ENCODE data around the gene SPATA31C1. TPM values are rescaled to one million over a fixed set of nuclear protein-coding genes. Genes with fewer than 3 reads are reported as not detected.

Gene SPATA31C1
- total RNA-seq, 1 experiment from 2014 or later, result not detected

DNA sequence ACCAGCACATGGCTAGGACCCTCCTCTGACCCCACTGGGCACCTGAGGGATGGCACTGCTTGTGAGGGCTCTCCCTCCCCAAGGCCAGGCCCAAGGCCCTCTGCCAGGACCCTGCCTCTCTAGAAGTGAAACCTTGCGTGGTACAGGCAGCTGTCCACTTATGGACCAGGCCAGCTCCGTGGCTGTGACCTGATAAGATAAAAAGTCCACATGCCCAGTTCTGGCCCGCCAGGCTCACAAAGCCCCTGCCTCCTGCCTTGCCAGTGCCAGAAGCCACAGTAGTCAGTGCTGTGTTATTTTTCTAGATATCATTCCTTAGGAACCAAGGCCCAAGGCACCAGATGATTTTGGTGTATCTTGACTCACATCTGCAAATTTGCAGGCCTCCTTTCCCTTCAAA lies 49.1 kb upstream of the SPATA31C1 start:
- CTCF ChIA-PET, result no interaction called here
- no peak overlapping the region for H2AFZ ChIP-seq (ENCODE audit: low read depth, low read length, poor library complexity, severe bottlenecking)
- ATAC-seq, result no peak
- POLR2A ChIA-PET, result no interaction called here
- intact Hi-C loops (cut with micrococcal nuclease), result no loop called here
- no peaks in the 10 kb centered on the region for H3K9me2 ChIP-seq (ENCODE audit: insufficient read depth)
- TF ChIP-seq, protein P1, sequence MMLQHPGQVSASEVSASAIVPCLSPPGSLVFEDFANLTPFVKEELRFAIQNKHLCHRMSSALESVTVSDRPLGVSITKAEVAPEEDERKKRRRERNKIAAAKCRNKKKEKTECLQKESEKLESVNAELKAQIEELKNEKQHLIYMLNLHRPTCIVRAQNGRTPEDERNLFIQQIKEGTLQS (IDR thresholded peaks at IDR 0.05), result no peak
- no peak for TF ChIP-seq ELF1 (IDR thresholded peaks at IDR 0.05; ENCODE audit: borderline replicate concordance, low read depth)
- no peak for TF ChIP-seq POLR2A (IDR thresholded peaks at IDR 0.05; ENCODE audit: borderline replicate concordance, extremely low read depth, insufficient read depth, insufficient read length)
- TF ChIP-seq, protein P2, sequence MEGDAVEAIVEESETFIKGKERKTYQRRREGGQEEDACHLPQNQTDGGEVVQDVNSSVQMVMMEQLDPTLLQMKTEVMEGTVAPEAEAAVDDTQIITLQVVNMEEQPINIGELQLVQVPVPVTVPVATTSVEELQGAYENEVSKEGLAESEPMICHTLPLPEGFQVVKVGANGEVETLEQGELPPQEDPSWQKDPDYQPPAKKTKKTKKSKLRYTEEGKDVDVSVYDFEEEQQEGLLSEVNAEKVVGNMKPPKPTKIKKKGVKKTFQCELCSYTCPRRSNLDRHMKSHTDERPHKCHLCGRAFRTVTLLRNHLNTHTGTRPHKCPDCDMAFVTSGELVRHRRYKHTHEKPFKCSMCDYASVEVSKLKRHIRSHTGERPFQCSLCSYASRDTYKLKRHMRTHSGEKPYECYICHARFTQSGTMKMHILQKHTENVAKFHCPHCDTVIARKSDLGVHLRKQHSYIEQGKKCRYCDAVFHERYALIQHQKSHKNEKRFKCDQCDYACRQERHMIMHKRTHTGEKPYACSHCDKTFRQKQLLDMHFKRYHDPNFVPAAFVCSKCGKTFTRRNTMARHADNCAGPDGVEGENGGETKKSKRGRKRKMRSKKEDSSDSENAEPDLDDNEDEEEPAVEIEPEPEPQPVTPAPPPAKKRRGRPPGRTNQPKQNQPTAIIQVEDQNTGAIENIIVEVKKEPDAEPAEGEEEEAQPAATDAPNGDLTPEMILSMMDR (IDR thresholded peaks at IDR 0.05 in 2 of 3, conservative IDR thresholded peaks at IDR 0.05 in 1 of 3; ENCODE audit: borderline replicate concordance in 1 of 3, insufficient read depth in 1 of 3, low read depth in 2 of 3, low read length in 2 of 3), result no peak
- TF ChIP-seq RAD21 (IDR thresholded peaks at IDR 0.05; ENCODE audit: low read depth), result no peak
- TF ChIP-seq TCF7L2 (IDR thresholded peaks at IDR 0.05; ENCODE audit: borderline replicate concordance, extremely low read depth, insufficient read depth, insufficient read length), result no peak
- TF ChIP-seq CBX3 (IDR thresholded peaks at IDR 0.05; ENCODE audit: low read depth), result no peak
- TF ChIP-seq, protein P3, sequence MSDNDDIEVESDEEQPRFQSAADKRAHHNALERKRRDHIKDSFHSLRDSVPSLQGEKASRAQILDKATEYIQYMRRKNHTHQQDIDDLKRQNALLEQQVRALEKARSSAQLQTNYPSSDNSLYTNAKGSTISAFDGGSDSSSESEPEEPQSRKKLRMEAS (IDR thresholded peaks at IDR 0.05), result no peak
- no peak for TF ChIP-seq ZNF274 (IDR thresholded peaks at IDR 0.05; ENCODE audit: low read depth, low read length)
- no peak for TF ChIP-seq EZH2 (IDR thresholded peaks at IDR 0.05)
- TF ChIP-seq FOSL1 (IDR thresholded peaks at IDR 0.05; ENCODE audit: low read depth), result no peak
- no peak for TF ChIP-seq SRF (IDR thresholded peaks at IDR 0.05; ENCODE audit: low read depth)
- no peak for TF ChIP-seq SIN3A (IDR thresholded peaks at IDR 0.05; ENCODE audit: low read depth)
- TF ChIP-seq YY1 (IDR thresholded peaks at IDR 0.05; ENCODE audit: extremely low read depth, insufficient replicate concordance, low read depth, low read length), result no peak
- TF ChIP-seq, protein P4, sequence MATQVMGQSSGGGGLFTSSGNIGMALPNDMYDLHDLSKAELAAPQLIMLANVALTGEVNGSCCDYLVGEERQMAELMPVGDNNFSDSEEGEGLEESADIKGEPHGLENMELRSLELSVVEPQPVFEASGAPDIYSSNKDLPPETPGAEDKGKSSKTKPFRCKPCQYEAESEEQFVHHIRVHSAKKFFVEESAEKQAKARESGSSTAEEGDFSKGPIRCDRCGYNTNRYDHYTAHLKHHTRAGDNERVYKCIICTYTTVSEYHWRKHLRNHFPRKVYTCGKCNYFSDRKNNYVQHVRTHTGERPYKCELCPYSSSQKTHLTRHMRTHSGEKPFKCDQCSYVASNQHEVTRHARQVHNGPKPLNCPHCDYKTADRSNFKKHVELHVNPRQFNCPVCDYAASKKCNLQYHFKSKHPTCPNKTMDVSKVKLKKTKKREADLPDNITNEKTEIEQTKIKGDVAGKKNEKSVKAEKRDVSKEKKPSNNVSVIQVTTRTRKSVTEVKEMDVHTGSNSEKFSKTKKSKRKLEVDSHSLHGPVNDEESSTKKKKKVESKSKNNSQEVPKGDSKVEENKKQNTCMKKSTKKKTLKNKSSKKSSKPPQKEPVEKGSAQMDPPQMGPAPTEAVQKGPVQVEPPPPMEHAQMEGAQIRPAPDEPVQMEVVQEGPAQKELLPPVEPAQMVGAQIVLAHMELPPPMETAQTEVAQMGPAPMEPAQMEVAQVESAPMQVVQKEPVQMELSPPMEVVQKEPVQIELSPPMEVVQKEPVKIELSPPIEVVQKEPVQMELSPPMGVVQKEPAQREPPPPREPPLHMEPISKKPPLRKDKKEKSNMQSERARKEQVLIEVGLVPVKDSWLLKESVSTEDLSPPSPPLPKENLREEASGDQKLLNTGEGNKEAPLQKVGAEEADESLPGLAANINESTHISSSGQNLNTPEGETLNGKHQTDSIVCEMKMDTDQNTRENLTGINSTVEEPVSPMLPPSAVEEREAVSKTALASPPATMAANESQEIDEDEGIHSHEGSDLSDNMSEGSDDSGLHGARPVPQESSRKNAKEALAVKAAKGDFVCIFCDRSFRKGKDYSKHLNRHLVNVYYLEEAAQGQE (IDR thresholded peaks at IDR 0.05; ENCODE audit: low read depth), result no peak
- TF ChIP-seq, protein P5, sequence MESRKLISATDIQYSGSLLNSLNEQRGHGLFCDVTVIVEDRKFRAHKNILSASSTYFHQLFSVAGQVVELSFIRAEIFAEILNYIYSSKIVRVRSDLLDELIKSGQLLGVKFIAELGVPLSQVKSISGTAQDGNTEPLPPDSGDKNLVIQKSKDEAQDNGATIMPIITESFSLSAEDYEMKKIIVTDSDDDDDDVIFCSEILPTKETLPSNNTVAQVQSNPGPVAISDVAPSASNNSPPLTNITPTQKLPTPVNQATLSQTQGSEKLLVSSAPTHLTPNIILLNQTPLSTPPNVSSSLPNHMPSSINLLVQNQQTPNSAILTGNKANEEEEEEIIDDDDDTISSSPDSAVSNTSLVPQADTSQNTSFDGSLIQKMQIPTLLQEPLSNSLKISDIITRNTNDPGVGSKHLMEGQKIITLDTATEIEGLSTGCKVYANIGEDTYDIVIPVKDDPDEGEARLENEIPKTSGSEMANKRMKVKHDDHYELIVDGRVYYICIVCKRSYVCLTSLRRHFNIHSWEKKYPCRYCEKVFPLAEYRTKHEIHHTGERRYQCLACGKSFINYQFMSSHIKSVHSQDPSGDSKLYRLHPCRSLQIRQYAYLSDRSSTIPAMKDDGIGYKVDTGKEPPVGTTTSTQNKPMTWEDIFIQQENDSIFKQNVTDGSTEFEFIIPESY (IDR thresholded peaks at IDR 0.05; ENCODE audit: extremely low read depth, insufficient replicate concordance, low read length), result no peak
- no peak overlapping the region for H3K4me2 ChIP-seq (ENCODE audit: low read length)
- H3K79me2 ChIP-seq (ENCODE audit: insufficient read depth, low read length), result no peaks in the 10 kb centered on the region
- no peaks in the 10 kb centered on the region for H4K20me1 ChIP-seq (ENCODE audit: insufficient read depth)
- no peak for DNase-seq (ENCODE audit: low read depth, low spot score)
- RAD21 ChIA-PET (ENCODE audit: low non-redundant PET in 1 of 2, low total read pairs in 2 of 2, uncharacterized antibody in 2 of 2, unreplicated experiment in 2 of 2), result no interaction called here
- BruUV-seq (replicated peaks), result no TSS peak
- H3K9me3 ChIP-seq (ENCODE audit: control insufficient read depth in 1 of 2, insufficient read depth in 1 of 2, low read depth in 1 of 2, low read length in 2 of 2), result no peaks in the 10 kb centered on the region
- H3K4me1 ChIP-seq (ENCODE audit: control insufficient read depth in 1 of 2, insufficient read depth in 2 of 2, low read length in 2 of 2), result peaks cover 0 to 13% of the 10 kb centered on the region in 2 experiments; a peak in 2 of 4 replicates
- H3K9ac ChIP-seq (ENCODE audit: low read length), result no peak overlapping the region
- no peak overlapping the region for H3K27ac ChIP-seq (ENCODE audit: low read depth, low read length)
- no peak overlapping the region for H3K4me3 ChIP-seq (replicated peaks in 1 of 2; ENCODE audit: low read depth in 1 of 2, low read length in 2 of 2)
- H3K27me3 ChIP-seq (ENCODE audit: insufficient read depth, low read length), result no peaks in the 10 kb centered on the region
- H3K36me3 ChIP-seq (ENCODE audit: control insufficient read depth in 1 of 2, insufficient read depth in 2 of 2, low read length in 2 of 2), result no peaks in the 10 kb centered on the region

Measured in HCT116 (cell line).